ENCODE results near the gene NBEA.

The NBEA gene

DNA sequence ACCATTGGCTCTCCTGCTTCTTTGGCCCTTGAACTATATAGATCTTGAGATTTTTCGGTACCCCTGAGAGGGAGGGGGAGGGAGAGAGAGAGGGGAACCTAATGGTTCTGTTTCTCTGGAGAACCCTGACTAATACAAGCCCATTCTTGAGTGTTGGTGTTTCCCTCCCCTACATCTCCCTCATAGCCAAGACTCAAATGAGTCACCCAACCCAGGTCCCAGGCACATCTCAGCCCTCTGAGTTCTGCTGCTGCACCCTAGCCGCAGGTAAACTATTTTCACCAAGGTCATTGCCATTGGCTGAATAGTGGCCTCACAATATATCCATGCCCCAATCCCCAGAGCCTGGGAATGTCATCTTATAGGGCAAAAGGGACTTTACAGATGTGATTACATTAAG, 760.2 kb downstream of the NBEA start:
- WGBS, 2 donors (ENCODE audit: extremely low coverage in 2 of 2, insufficient read length in 2 of 2, insufficient replicate concordance in 1 of 2): no CpG with 5 or more reads among the region's 2 CpGs
- no peaks in the 10 kb centered on the region for H3K79me1 ChIP-seq (ENCODE audit: low read depth, low read length)
- no peak overlapping the region for H3K18ac ChIP-seq (ENCODE audit: low read length)

DNA sequence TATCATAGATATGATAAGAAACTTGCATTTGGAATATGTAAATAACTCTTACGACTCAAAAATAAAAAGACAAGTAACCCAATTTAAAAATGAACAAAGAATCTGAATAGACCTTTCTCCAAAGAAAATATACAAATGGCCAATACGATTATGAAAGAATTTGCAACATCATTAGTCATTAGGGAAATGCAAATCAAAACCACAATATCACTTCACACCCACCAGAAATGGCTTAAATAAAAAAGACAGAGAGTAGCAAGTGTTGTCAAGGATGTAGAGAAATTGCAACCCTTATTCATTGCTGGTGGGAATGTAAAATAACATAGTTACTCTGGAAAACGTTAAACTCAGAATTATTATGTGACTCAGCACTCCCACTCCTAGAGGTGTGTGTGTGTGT, 761.0 kb downstream of the NBEA start:
- no peak overlapping the region for H3K14ac ChIP-seq (ENCODE audit: low read length)
- H3K4me2 ChIP-seq (ENCODE audit: insufficient read depth, low read length, poor library complexity, severe bottlenecking): no peak overlapping the region
- no peak overlapping the region for H2BK120ac ChIP-seq (ENCODE audit: low read depth, low read length)
- no peak overlapping the region for H3K4me3 ChIP-seq (ENCODE audit: low read length in 2 of 2)
- DNase-seq (ENCODE audit: low spot score): no peak
- H2BK12ac ChIP-seq (ENCODE audit: low read length): no peak overlapping the region
- H3K4ac ChIP-seq (ENCODE audit: low read length): no peak overlapping the region
- no peaks in the 10 kb centered on the region for H3K36me3 ChIP-seq (replicated peaks in 1 of 2; ENCODE audit: control insufficient read depth in 2 of 2, insufficient read depth in 2 of 2, low read length in 2 of 2)
- no peak overlapping the region for H3K23ac ChIP-seq (ENCODE audit: low read depth, low read length, poor library complexity)
- no peak overlapping the region for H2BK5ac ChIP-seq (ENCODE audit: low read length)
- H3K27me3 ChIP-seq (ENCODE audit: control insufficient read depth in 3 of 3, insufficient read depth in 3 of 3, low read depth in 1 of 3, low read length in 3 of 3): no peaks in the 10 kb centered on the region
- no peaks in the 10 kb centered on the region for H3K79me1 ChIP-seq (ENCODE audit: low read depth, low read length)
- no CpG with 5 or more reads among the region's 3 CpGs for WGBS, 2 donors (ENCODE audit: extremely low coverage in 2 of 2, insufficient read length in 2 of 2, insufficient replicate concordance in 1 of 2)
- no peak overlapping the region for H2AFZ ChIP-seq (ENCODE audit: low read length)
- peaks cover 0 to 4% of the 10 kb centered on the region in 2 donors for H3K4me1 ChIP-seq (ENCODE audit: control insufficient read depth in 2 of 2, insufficient read depth in 1 of 2, low read depth in 1 of 2, low read length in 2 of 2)
- no peak overlapping the region for H4K8ac ChIP-seq (ENCODE audit: low read depth, low read length)
- no peak overlapping the region for H3K18ac ChIP-seq (ENCODE audit: low read length)
- no peak overlapping the region for H3K9ac ChIP-seq (ENCODE audit: low read depth, low read length, poor library complexity)
- H3K9me3 ChIP-seq (replicated peaks in 1 of 2; ENCODE audit: control insufficient read depth in 2 of 2, insufficient read depth in 1 of 2, low read depth in 1 of 2, low read length in 2 of 2): no peaks in the 10 kb centered on the region
- H2AK5ac ChIP-seq (ENCODE audit: low read depth, low read length): no peak overlapping the region
- H2BK15ac ChIP-seq (ENCODE audit: low read length): no peak overlapping the region
- H3K27ac ChIP-seq (replicated peaks; ENCODE audit: low read length): no peak overlapping the region
- H4K91ac ChIP-seq (ENCODE audit: low read depth, low read length, poor library complexity): no peak overlapping the region

More for the DNA sequence above, 760.2 kb downstream of the NBEA start:
- H3K9me3 ChIP-seq (replicated peaks in 1 of 2; ENCODE audit: control insufficient read depth in 2 of 2, insufficient read depth in 1 of 2, low read depth in 1 of 2, low read length in 2 of 2): no peaks in the 10 kb centered on the region
- no peak overlapping the region for H2BK15ac ChIP-seq (ENCODE audit: low read length)
- no peaks in the 10 kb centered on the region for H3K36me3 ChIP-seq (replicated peaks in 1 of 2; ENCODE audit: control insufficient read depth in 2 of 2, insufficient read depth in 2 of 2, low read length in 2 of 2)
- no peak overlapping the region for H3K4me2 ChIP-seq (ENCODE audit: insufficient read depth, low read length, poor library complexity, severe bottlenecking)
- no peak overlapping the region for H2BK5ac ChIP-seq (ENCODE audit: low read length)
- no peak for DNase-seq (ENCODE audit: low spot score)
- H3K4me1 ChIP-seq (ENCODE audit: control insufficient read depth in 2 of 2, insufficient read depth in 1 of 2, low read depth in 1 of 2, low read length in 2 of 2): peaks cover 0 to 4% of the 10 kb centered on the region in 2 donors
- no peak overlapping the region for H3K23ac ChIP-seq (ENCODE audit: low read depth, low read length, poor library complexity)
- H2BK12ac ChIP-seq (ENCODE audit: low read length): no peak overlapping the region
- H3K9ac ChIP-seq (ENCODE audit: low read depth, low read length, poor library complexity): no peak overlapping the region
- H3K14ac ChIP-seq (ENCODE audit: low read length): no peak overlapping the region
- no peaks in the 10 kb centered on the region for H3K27me3 ChIP-seq (ENCODE audit: control insufficient read depth in 3 of 3, insufficient read depth in 3 of 3, low read depth in 1 of 3, low read length in 3 of 3)
- no peak overlapping the region for H3K4ac ChIP-seq (ENCODE audit: low read length)
- no peak overlapping the region for H3K27ac ChIP-seq (replicated peaks; ENCODE audit: low read length)
- no peak overlapping the region for H4K8ac ChIP-seq (ENCODE audit: low read depth, low read length)
- H4K91ac ChIP-seq (ENCODE audit: low read depth, low read length, poor library complexity): no peak overlapping the region
- no peak overlapping the region for H2AK5ac ChIP-seq (ENCODE audit: low read depth, low read length)
- H2AFZ ChIP-seq (ENCODE audit: low read length): no peak overlapping the region
- H2BK120ac ChIP-seq (ENCODE audit: low read depth, low read length): no peak overlapping the region
- H3K4me3 ChIP-seq (ENCODE audit: low read length in 2 of 2): no peak overlapping the region

DNA sequence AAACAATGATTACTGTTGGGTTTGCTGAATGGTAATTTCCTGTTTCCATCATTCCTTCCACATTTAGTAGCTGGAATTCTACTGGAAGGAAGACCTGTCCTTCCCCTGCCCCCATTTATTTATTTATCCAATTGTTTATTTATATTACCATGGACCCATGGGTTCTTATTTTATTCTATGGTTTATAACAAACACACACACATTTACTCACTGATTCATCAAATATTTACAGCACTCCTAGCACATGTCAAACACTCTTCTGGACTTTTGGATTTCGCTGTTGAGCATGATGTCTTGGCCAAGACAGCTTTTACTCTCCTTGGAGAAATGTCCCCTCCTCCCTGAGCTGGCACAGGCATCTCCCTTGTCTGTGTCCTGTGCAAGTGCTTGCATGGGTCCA, 762.3 kb downstream of the NBEA start:
- H2AK5ac ChIP-seq (ENCODE audit: low read depth, low read length): no peak overlapping the region
- H3K9ac ChIP-seq (ENCODE audit: low read depth, low read length, poor library complexity): peak overlapping the region; percentile 46
- H3K27me3 ChIP-seq (ENCODE audit: control insufficient read depth in 3 of 3, insufficient read depth in 3 of 3, low read depth in 1 of 3, low read length in 3 of 3): no peaks in the 10 kb centered on the region
- no peak overlapping the region for H2BK120ac ChIP-seq (ENCODE audit: low read depth, low read length)
- no peak overlapping the region for H4K91ac ChIP-seq (ENCODE audit: low read depth, low read length, poor library complexity)
- H3K4ac ChIP-seq (ENCODE audit: low read length): no peak overlapping the region
- no CpG with 5 or more reads among the region's 1 CpG for WGBS, 2 donors (ENCODE audit: extremely low coverage in 2 of 2, insufficient read length in 2 of 2, insufficient replicate concordance in 1 of 2)
- H3K9me3 ChIP-seq (replicated peaks in 1 of 2; ENCODE audit: control insufficient read depth in 2 of 2, insufficient read depth in 1 of 2, low read depth in 1 of 2, low read length in 2 of 2): no peaks in the 10 kb centered on the region
- H3K18ac ChIP-seq (ENCODE audit: low read length): peak overlapping the region; percentile 52
- DNase-seq (ENCODE audit: low spot score): no peak
- H3K36me3 ChIP-seq (replicated peaks in 1 of 2; ENCODE audit: control insufficient read depth in 2 of 2, insufficient read depth in 2 of 2, low read length in 2 of 2): no peaks in the 10 kb centered on the region
- H2BK15ac ChIP-seq (ENCODE audit: low read length): no peak overlapping the region
- H3K4me3 ChIP-seq (ENCODE audit: low read length in 2 of 2): no peak overlapping the region
- H3K23ac ChIP-seq (ENCODE audit: low read depth, low read length, poor library complexity): no peak overlapping the region
- H2BK12ac ChIP-seq (ENCODE audit: low read length): no peak overlapping the region
- H3K14ac ChIP-seq (ENCODE audit: low read length): no peak overlapping the region
- no peak overlapping the region for H2AFZ ChIP-seq (ENCODE audit: low read length)
- H3K27ac ChIP-seq (replicated peaks; ENCODE audit: low read length): no peak overlapping the region
- H4K8ac ChIP-seq (ENCODE audit: low read depth, low read length): no peak overlapping the region
- H3K79me1 ChIP-seq (ENCODE audit: low read depth, low read length): no peaks in the 10 kb centered on the region
- no peak overlapping the region for H3K4me2 ChIP-seq (ENCODE audit: insufficient read depth, low read length, poor library complexity, severe bottlenecking)
- no peak overlapping the region for H2BK5ac ChIP-seq (ENCODE audit: low read length)
- H3K4me1 ChIP-seq (ENCODE audit: control insufficient read depth in 2 of 2, insufficient read depth in 1 of 2, low read depth in 1 of 2, low read length in 2 of 2): peaks cover 0 to 4% of the 10 kb centered on the region in 2 donors

DNA sequence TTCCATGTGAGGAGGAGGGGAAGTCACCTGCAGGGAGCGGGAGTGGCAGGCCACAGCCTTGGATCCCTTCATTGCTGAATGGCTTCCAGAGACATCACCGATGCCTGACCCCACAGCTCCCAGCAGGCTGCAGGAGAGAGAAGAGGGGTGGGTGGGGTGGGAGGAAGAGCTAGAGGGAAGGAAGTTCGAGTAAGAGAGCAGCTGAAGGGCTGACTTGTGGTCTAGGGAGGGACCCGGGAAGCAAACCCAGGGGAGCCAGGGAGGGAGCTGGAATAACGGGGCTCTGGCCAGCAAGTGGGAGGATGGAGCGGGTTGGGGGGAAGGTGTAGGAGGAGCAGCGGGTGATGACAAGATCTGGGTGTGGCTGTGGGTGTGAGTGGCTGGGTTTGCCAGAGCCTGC, 764.2 kb downstream of the NBEA start:
- no peak overlapping the region for H3K23ac ChIP-seq (ENCODE audit: low read depth, low read length, poor library complexity)
- H3K18ac ChIP-seq (ENCODE audit: low read length): no peak overlapping the region
- no peak overlapping the region for H2BK5ac ChIP-seq (ENCODE audit: low read length)
- no peak overlapping the region for H2BK15ac ChIP-seq (ENCODE audit: low read length)
- no peak overlapping the region for H2AK5ac ChIP-seq (ENCODE audit: low read depth, low read length)
- H2BK12ac ChIP-seq (ENCODE audit: low read length): no peak overlapping the region
- no peak overlapping the region for H3K4me2 ChIP-seq (ENCODE audit: insufficient read depth, low read length, poor library complexity, severe bottlenecking)
- no peak overlapping the region for H3K27ac ChIP-seq (replicated peaks; ENCODE audit: low read length)
- H3K14ac ChIP-seq (ENCODE audit: low read length): no peak overlapping the region
- H3K4me1 ChIP-seq (ENCODE audit: control insufficient read depth in 2 of 2, insufficient read depth in 1 of 2, low read depth in 1 of 2, low read length in 2 of 2): no peaks in the 10 kb centered on the region
- no peak overlapping the region for H4K91ac ChIP-seq (ENCODE audit: low read depth, low read length, poor library complexity)
- H3K4me3 ChIP-seq (ENCODE audit: low read length in 2 of 2): no peak overlapping the region
- no peaks in the 10 kb centered on the region for H3K36me3 ChIP-seq (replicated peaks in 1 of 2; ENCODE audit: control insufficient read depth in 2 of 2, insufficient read depth in 2 of 2, low read length in 2 of 2)
- H2BK120ac ChIP-seq (ENCODE audit: low read depth, low read length): no peak overlapping the region
- H2AFZ ChIP-seq (ENCODE audit: low read length): no peak overlapping the region
- H4K8ac ChIP-seq (ENCODE audit: low read depth, low read length): no peak overlapping the region
- H3K27me3 ChIP-seq (ENCODE audit: control insufficient read depth in 3 of 3, insufficient read depth in 3 of 3, low read depth in 1 of 3, low read length in 3 of 3): no peaks in the 10 kb centered on the region
- no peaks in the 10 kb centered on the region for H3K9me3 ChIP-seq (replicated peaks in 1 of 2; ENCODE audit: control insufficient read depth in 2 of 2, insufficient read depth in 1 of 2, low read depth in 1 of 2, low read length in 2 of 2)
- no CpG with 5 or more reads among the region's 7 CpGs for WGBS, 2 donors (ENCODE audit: extremely low coverage in 2 of 2, insufficient read length in 2 of 2, insufficient replicate concordance in 1 of 2)
- no peak overlapping the region for H3K9ac ChIP-seq (ENCODE audit: low read depth, low read length, poor library complexity)
- no peaks in the 10 kb centered on the region for H3K79me1 ChIP-seq (ENCODE audit: low read depth, low read length)
- H3K4ac ChIP-seq (ENCODE audit: low read length): no peak overlapping the region
- no peak for DNase-seq (ENCODE audit: low spot score)
